ENCODE results near the gene ANGPTL8. TPM values are rescaled to one million over a fixed set of nuclear protein-coding genes. Genes with fewer than 3 reads are reported as not detected.
A peak's percentile ranks its signal among the peaks of the same experiment; 100 is the strongest.

Gene ANGPTL8
- total RNA-seq (2021) (not detected in 2 replicates), Bru-seq, nascent RNA (not detected), BruChase-seq, experiment 1, labeled RNA remaining after a 2-hour chase (percentile 13 among the genes with signal in this experiment), BruChase-seq, experiment 2, labeled RNA remaining after a 6-hour chase (not detected)
- long read RNA-seq = 0 reads

- ChIA-PET CTCF (interaction anchor here (0.7 kb wide), 1 partner anchor 12 kb away, joined by 3 read pairs; no protein-coding TSS in a partner anchor), POLR2A (ENCODE audit: low non-redundant PET) (no interaction called here)
- no TSS peak for BruUV-seq (replicated peaks)
- Histone ChIP-seq H3K27ac (ENCODE audit: low read depth, low read length, poor library complexity, severe bottlenecking) (no peak within 1 kb of the TSS), H3K36me3 (ENCODE audit: insufficient read depth, low read length, poor library complexity, severe bottlenecking) (no peaks in the 10 kb centered on the region), H3K27me3 (replicated peaks; ENCODE audit: insufficient read depth, low read depth, low read length, poor library complexity) (no peaks in the 10 kb centered on the region), H3K9me3 (ENCODE audit: low read depth, low read length, poor library complexity, severe bottlenecking) (no peaks in the 10 kb centered on the region), H3K4me1 (ENCODE audit: insufficient read depth, low read length, poor library complexity, severe bottlenecking) (peaks cover 9% of the 10 kb centered on the region), H3K4me3 (ENCODE audit: low read depth, low read length, poor library complexity, severe bottlenecking) (no peak within 1 kb of the TSS)
- intact Hi-C loops (cut with micrococcal nuclease; ENCODE audit: unreplicated experiment) = no loop called here
- no peak for DNase-seq (ENCODE audit: low spot score)
- TF ChIP-seq CTCF (conservative IDR thresholded peaks at IDR 0.05; ENCODE audit: low read depth, low read length) (no peak), EZH2 (IDR thresholded peaks at IDR 0.05; ENCODE audit: borderline replicate concordance, low read depth, low read length, poor library complexity, severe bottlenecking) (no peak)
Observed at GRCh38 chr19:11239377-11240000, at the start of gene ANGPTL8. Gene ANGPTL8 (plus strand): TSS chr19:11239619. CDS start chr19:11239638, 19 bp downstream.

- Histone ChIP-seq H3K4me3 (ENCODE audit: low read depth, low read length, poor library complexity, severe bottlenecking) (no peak overlapping the region), H3K27me3 (replicated peaks; ENCODE audit: insufficient read depth, low read depth, low read length, poor library complexity) (no peaks in the 10 kb centered on the region), H3K4me1 (ENCODE audit: insufficient read depth, low read length, poor library complexity, severe bottlenecking) (peaks cover 12% of the 10 kb centered on the region), H3K27ac (ENCODE audit: low read depth, low read length, poor library complexity, severe bottlenecking) (no peak overlapping the region), H3K9me3 (ENCODE audit: low read depth, low read length, poor library complexity, severe bottlenecking) (no peaks in the 10 kb centered on the region), H3K36me3 (ENCODE audit: insufficient read depth, low read length, poor library complexity, severe bottlenecking) (peaks cover 34% of the 10 kb centered on the region)
- POLR2A ChIA-PET (ENCODE audit: low non-redundant PET) = no interaction called here
- BruUV-seq (replicated peaks) = no TSS peak
- no peak for TF ChIP-seq EZH2 (IDR thresholded peaks at IDR 0.05; ENCODE audit: borderline replicate concordance, low read depth, low read length, poor library complexity, severe bottlenecking)
- no peak for TF ChIP-seq CTCF (conservative IDR thresholded peaks at IDR 0.05; ENCODE audit: low read depth, low read length)
- DNase-seq (ENCODE audit: low spot score) = no peak
- intact Hi-C loops (cut with micrococcal nuclease; ENCODE audit: unreplicated experiment) = no loop called here
- CTCF ChIA-PET = no interaction called here
Observed at GRCh38 chr19:11190501-11190900, 48.9 kb upstream of the ANGPTL8 start.

- Histone ChIP-seq H3K9me3 (ENCODE audit: low read depth, low read length, poor library complexity, severe bottlenecking) (no peaks in the 10 kb centered on the region), H3K27me3 (replicated peaks; ENCODE audit: insufficient read depth, low read depth, low read length, poor library complexity) (no peaks in the 10 kb centered on the region), H3K4me3 (ENCODE audit: low read depth, low read length, poor library complexity, severe bottlenecking) (no peak overlapping the region), H3K36me3 (ENCODE audit: insufficient read depth, low read length, poor library complexity, severe bottlenecking) (peaks cover 34% of the 10 kb centered on the region), H3K27ac (ENCODE audit: low read depth, low read length, poor library complexity, severe bottlenecking) (no peak overlapping the region), H3K4me1 (ENCODE audit: insufficient read depth, low read length, poor library complexity, severe bottlenecking) (peaks cover 18% of the 10 kb centered on the region)
- POLR2A ChIA-PET (ENCODE audit: low non-redundant PET) = no interaction called here
- TF ChIP-seq EZH2 (IDR thresholded peaks at IDR 0.05; ENCODE audit: borderline replicate concordance, low read depth, low read length, poor library complexity, severe bottlenecking) = no peak
- no peak for TF ChIP-seq CTCF (conservative IDR thresholded peaks at IDR 0.05; ENCODE audit: low read depth, low read length)
- DNase-seq (ENCODE audit: low spot score) = peak; percentile 53
- CTCF ChIA-PET = no interaction called here
- BruUV-seq (replicated peaks) = no TSS peak
- intact Hi-C loops (cut with micrococcal nuclease; ENCODE audit: unreplicated experiment) = no loop called here
Observed at GRCh38 chr19:11191273-11191755, 48.1 kb upstream of the ANGPTL8 start.

Data from A673 (cell line).